ENCODE measurements around the gene SCUBE1. TPM values are rescaled to one million over a fixed set of nuclear protein-coding genes. Genes with fewer than 3 reads are reported as not detected.

The SCUBE1 gene
- total RNA-seq, 1 donor from 2014 or later = 25.9 TPM

DNA sequence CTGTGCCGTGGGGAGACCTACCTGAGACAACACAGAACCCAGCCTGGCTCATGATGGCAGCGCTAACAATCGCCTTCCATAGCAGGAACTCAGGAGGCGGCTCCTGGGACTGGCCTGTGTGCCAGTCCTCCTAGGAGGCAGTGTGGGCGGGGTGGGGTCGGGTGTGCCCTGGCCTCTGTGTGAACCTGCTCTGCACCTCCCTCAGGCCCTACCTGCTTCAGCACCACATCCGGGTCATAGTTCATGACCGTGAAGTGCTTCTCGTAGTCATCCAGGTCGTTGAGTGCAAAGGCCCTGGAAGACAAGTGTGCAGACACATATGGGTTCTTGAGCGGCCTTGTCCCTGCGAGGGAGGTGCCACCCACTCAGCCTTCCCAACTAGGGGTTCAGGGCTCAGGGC is 171.6 kb downstream of the SCUBE1 start:
- no peaks in the 10 kb centered on the region for H4K20me1 ChIP-seq (ENCODE audit: low read depth)
- TF ChIP-seq CTCF (IDR thresholded peaks at IDR 0.05) = no peak
- TF ChIP-seq EZH2phosphoT487 (IDR thresholded peaks at IDR 0.05) = no peak
- no peak for TF ChIP-seq EZH2 (IDR thresholded peaks at IDR 0.05)
- no peak overlapping the region for H3K9ac ChIP-seq
- H3K27me3 ChIP-seq = no peaks in the 10 kb centered on the region
- Mint-ChIP-seq H3K4me1 (no peaks in the 10 kb centered on the region), H3K9me3 (no peaks in the 10 kb centered on the region), H3K36me3 (peaks cover 11% of the 10 kb centered on the region), H3K27ac (no peak overlapping the region), H3K27me3 (ENCODE audit: insufficient read depth, low read depth) (peaks cover 2% of the 10 kb centered on the region), H3K4me3 (no peak overlapping the region)
- H3K36me3 ChIP-seq = no peaks in the 10 kb centered on the region
- no peaks in the 10 kb centered on the region for H3K4me1 ChIP-seq
- no peak overlapping the region for H3K4me3 ChIP-seq
- no peak for DNase-seq (ENCODE audit: low spot score)
- H2AFZ ChIP-seq (replicated peaks) = no peak overlapping the region
- no peaks in the 10 kb centered on the region for H3K79me2 ChIP-seq (ENCODE audit: low read depth)
- H3F3A ChIP-seq (ENCODE audit: low read depth) = no peaks in the 10 kb centered on the region
- H3K9me3 ChIP-seq (ENCODE audit: low read depth) = no peaks in the 10 kb centered on the region
- no peak overlapping the region for H3K27ac ChIP-seq
- H3K4me2 ChIP-seq = no peak overlapping the region

DNA sequence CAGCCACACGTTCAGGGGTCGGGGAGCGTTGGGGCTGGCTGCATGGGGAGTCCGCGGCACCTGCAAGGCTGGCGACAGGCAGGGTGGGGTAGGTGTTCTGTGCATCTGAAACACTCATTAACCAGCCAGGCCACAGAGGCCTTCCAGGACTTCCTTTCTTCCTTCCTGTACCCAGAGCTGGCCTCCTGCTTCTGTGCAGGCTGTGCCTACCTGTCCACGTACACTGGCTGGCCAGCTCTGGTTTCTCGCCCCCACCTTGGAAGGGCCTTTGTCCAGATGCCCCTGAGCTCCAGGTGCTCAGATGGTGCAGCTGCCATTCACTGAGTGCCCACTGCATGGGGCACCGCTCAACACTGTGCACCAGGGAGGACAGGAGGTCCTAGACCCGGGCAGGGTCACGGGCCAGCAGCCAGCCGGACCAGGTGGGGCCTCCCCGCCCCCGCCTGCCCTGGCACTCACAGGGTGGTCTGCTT is 172.1 kb downstream of the SCUBE1 start:
- H3K27ac Mint-ChIP-seq = no peak overlapping the region
- H3K4me1 ChIP-seq = no peaks in the 10 kb centered on the region
- no peaks in the 10 kb centered on the region for H4K20me1 ChIP-seq (ENCODE audit: low read depth)
- H3K27ac ChIP-seq = no peak overlapping the region
- no peaks in the 10 kb centered on the region for H3K4me1 Mint-ChIP-seq
- peaks cover 11% of the 10 kb centered on the region for H3K36me3 Mint-ChIP-seq
- no peaks in the 10 kb centered on the region for H3K9me3 ChIP-seq (ENCODE audit: low read depth)
- H3K4me3 ChIP-seq = no peak overlapping the region
- H3F3A ChIP-seq (ENCODE audit: low read depth) = no peaks in the 10 kb centered on the region
- peaks cover 2% of the 10 kb centered on the region for H3K27me3 Mint-ChIP-seq (ENCODE audit: insufficient read depth, low read depth)
- H3K27me3 ChIP-seq = no peaks in the 10 kb centered on the region
- DNase-seq (ENCODE audit: low spot score) = no peak
- no peaks in the 10 kb centered on the region for H3K9me3 Mint-ChIP-seq
- TF ChIP-seq EZH2 (IDR thresholded peaks at IDR 0.05) (no peak), CTCF (IDR thresholded peaks at IDR 0.05) (no peak), EZH2phosphoT487 (IDR thresholded peaks at IDR 0.05) (no peak)
- no peak overlapping the region for H3K9ac ChIP-seq
- H3K4me2 ChIP-seq = no peak overlapping the region
- no peak overlapping the region for H3K4me3 Mint-ChIP-seq
- H2AFZ ChIP-seq (replicated peaks) = no peak overlapping the region
- H3K36me3 ChIP-seq = no peaks in the 10 kb centered on the region
- no peaks in the 10 kb centered on the region for H3K79me2 ChIP-seq (ENCODE audit: low read depth)

- no peak overlapping the region for H3K4me3 Mint-ChIP-seq
- TF ChIP-seq EZH2 (IDR thresholded peaks at IDR 0.05) = no peak
- Histone ChIP-seq H3K4me2 (no peak overlapping the region), H3K79me2 (ENCODE audit: low read depth) (no peaks in the 10 kb centered on the region), H3K4me1 (no peaks in the 10 kb centered on the region), H3K36me3 (no peaks in the 10 kb centered on the region), H2AFZ (replicated peaks) (no peak overlapping the region), H3K4me3 (no peak overlapping the region), H3K27me3 (no peaks in the 10 kb centered on the region), H3F3A (ENCODE audit: low read depth) (no peaks in the 10 kb centered on the region), H3K27ac (no peak overlapping the region), H3K9ac (no peak overlapping the region), H3K9me3 (ENCODE audit: low read depth) (no peaks in the 10 kb centered on the region), H4K20me1 (ENCODE audit: low read depth) (no peaks in the 10 kb centered on the region)
- H3K9me3 Mint-ChIP-seq = no peaks in the 10 kb centered on the region
- no peak overlapping the region for H3K27ac Mint-ChIP-seq
- H3K36me3 Mint-ChIP-seq = peaks cover 11% of the 10 kb centered on the region
- no peaks in the 10 kb centered on the region for H3K4me1 Mint-ChIP-seq
- no peak for DNase-seq (ENCODE audit: low spot score)
- H3K27me3 Mint-ChIP-seq (ENCODE audit: insufficient read depth, low read depth) = peaks cover 2% of the 10 kb centered on the region
Observed at GRCh38 chr22:43170131-43170480, 173.1 kb downstream of the SCUBE1 start.

- Histone ChIP-seq H3K36me3 (no peaks in the 10 kb centered on the region), H3K4me1 (no peaks in the 10 kb centered on the region), H3K79me2 (ENCODE audit: low read depth) (no peaks in the 10 kb centered on the region), H2AFZ (replicated peaks) (no peak overlapping the region), H3K4me3 (no peak overlapping the region), H3K9me3 (ENCODE audit: low read depth) (no peaks in the 10 kb centered on the region), H3K27me3 (no peaks in the 10 kb centered on the region), H3K9ac (no peak overlapping the region), H3K27ac (no peak overlapping the region), H3F3A (ENCODE audit: low read depth) (peaks cover 3% of the 10 kb centered on the region), H4K20me1 (ENCODE audit: low read depth) (no peaks in the 10 kb centered on the region), H3K4me2 (no peak overlapping the region)
- Mint-ChIP-seq H3K27ac (no peak overlapping the region), H3K27me3 (ENCODE audit: insufficient read depth, low read depth) (peaks cover 3% of the 10 kb centered on the region), H3K36me3 (peaks cover 11% of the 10 kb centered on the region), H3K4me3 (no peak overlapping the region), H3K9me3 (no peaks in the 10 kb centered on the region), H3K4me1 (peaks cover 2% of the 10 kb centered on the region)
- no peak for DNase-seq (ENCODE audit: low spot score)
- no peak for TF ChIP-seq EZH2 (IDR thresholded peaks at IDR 0.05)
- no peak for TF ChIP-seq EZH2phosphoT487 (IDR thresholded peaks at IDR 0.05)
- TF ChIP-seq CTCF (IDR thresholded peaks at IDR 0.05) = no peak
Observed at GRCh38 chr22:43169310-43170130, 173.7 kb downstream of the SCUBE1 start.
